GM12872 (cell line): ENCODE measurements around the gene EML6.

ENCODE experiments used
- CTCF ChIP-seq: IDR thresholded peaks from 3 replicates; pipeline ENCODE4 v1.5.1; 2011; ENCODE audit warnings: low read depth, mild to moderate bottlenecking, low read length, moderate library complexity; ENCODE audit not compliant: insufficient read depth

The EML6 gene

DNA sequence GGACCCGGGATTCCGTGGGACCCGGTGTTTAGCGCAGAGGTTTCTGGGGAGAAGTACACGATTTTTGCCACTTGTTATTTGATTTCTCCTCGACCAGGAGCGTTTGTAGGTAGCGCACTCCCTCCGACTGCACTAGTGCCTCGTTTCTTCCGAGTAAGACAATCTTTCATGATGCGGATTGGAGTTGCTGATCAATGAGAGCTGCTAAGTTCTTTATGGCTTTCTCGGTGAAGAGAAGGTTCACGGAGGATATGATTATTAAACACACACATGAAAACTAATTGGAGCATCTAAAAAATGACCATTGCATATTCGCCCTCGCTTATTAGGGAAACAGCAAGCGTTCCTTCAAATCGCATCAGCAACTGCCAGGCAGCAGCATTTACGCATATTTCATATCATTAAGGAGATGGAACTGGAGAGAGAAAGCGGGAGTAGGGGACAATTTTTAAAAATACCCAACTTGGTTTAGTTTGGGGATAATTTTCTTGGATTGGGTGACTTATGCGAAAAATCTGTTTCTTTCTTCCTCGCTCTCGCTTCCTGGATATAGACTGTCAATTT lies 616 bp downstream of the EML6 start:
- TF ChIP-seq CTCF: no peak

- TF ChIP-seq CTCF: no peak
Measured at GRCh38 chr2:54724560-54725342, 1.3 kb downstream of the EML6 start.

- no peak for TF ChIP-seq CTCF
Measured at GRCh38 chr2:54725343-54726099, 2.1 kb downstream of the EML6 start.

GRCh38 chr2:54726431-54726830 lies 3.0 kb downstream of the EML6 start:
- no peak for TF ChIP-seq CTCF

- no peak for TF ChIP-seq CTCF
Measured at GRCh38 chr2:54726940-54727339, 3.5 kb downstream of the EML6 start.

GRCh38 chr2:54728669-54729120 lies 5.2 kb downstream of the EML6 start:
- no peak for TF ChIP-seq CTCF

DNA sequence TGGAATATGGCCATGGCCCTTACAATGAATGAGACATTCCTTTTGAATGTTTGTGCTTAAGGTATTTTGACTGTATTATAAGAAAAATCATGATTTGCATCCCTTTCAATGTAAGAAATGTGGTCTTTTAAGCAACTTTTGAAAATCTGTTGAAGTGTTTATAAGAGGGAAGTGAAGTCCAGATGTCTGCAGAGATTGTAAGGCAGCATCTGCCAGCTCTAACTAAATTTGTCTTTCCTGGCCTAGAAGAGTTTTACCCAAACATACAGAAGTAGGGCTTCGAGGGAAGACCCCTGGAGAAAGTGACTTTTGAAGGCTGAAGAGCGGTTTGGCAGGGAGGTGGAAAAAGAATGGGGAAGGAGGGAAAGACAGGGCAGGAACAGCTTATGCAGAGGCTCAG lies 12.2 kb downstream of the EML6 start:
- no peak for TF ChIP-seq CTCF
